ENCODE data around the gene NETO1.

NETO1 gene

DNA sequence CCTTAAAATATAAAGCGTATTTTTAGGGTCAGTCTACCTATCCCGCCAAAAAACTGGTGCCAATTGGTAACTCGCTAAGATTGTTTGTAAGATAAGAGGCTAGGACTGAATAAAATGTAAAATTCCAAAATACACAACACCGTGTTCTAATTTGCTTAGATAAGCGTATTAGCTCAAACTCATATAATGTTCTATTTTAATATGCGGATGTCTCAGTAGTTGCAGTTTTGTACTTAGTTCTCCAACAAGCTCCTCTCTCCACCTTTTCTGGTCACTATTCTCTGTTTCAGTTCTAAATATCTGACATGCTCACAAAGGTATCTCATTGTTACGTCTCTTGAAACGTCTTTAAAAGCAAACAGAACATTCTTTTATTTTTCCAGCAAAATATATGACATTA is 24.0 kb downstream of the NETO1 start:
- Histone ChIP-seq H3K36me3 (replicated peaks; ENCODE audit: low read depth, low read length) (no peaks in the 10 kb centered on the region), H3K27ac (ENCODE audit: low read length) (no peak overlapping the region), H3K4me3 (ENCODE audit: low read length) (no peak overlapping the region), H4K20me1 (ENCODE audit: insufficient read depth, low read length) (no peaks in the 10 kb centered on the region), H2AFZ (ENCODE audit: low read depth, low read length) (no peak overlapping the region), H3K79me2 (ENCODE audit: low read length) (no peaks in the 10 kb centered on the region), H3K27me3 (ENCODE audit: low read depth, low read length) (no peaks in the 10 kb centered on the region), H3K4me2 (ENCODE audit: low read length) (no peak overlapping the region), H3K4me1 (ENCODE audit: low read length) (no peaks in the 10 kb centered on the region), H3K9ac (ENCODE audit: low read length) (no peak overlapping the region), H3K9me3 (ENCODE audit: insufficient read depth, low read length) (no peaks in the 10 kb centered on the region)
- no peak for TF ChIP-seq EZH2phosphoT487 (IDR thresholded peaks at IDR 0.05; ENCODE audit: low read depth)

DNA sequence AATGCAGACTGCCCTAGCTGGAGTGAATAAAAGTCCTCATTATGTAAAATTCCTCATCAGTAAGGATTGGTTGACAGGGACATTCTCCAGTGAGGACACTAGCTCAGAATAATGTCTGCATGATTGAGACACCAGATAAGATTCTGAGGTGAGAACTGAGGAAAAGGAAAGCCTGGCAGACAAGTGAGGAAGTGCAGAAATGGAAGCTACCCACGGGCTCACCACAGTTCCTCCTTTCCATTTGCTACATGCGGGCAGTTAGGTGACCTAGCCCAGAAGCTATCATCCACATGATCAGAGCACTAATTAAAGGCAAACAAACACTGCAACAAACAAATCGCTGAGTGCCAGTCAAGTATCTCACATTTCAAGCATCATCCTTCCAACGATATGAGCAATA is 27.7 kb downstream of the NETO1 start:
- Histone ChIP-seq H3K9me3 (ENCODE audit: insufficient read depth, low read length) (no peaks in the 10 kb centered on the region), H3K9ac (ENCODE audit: low read length) (no peak overlapping the region), H3K36me3 (replicated peaks; ENCODE audit: low read depth, low read length) (no peaks in the 10 kb centered on the region), H3K27ac (ENCODE audit: low read length) (no peak overlapping the region), H3K79me2 (ENCODE audit: low read length) (no peaks in the 10 kb centered on the region), H2AFZ (ENCODE audit: low read depth, low read length) (no peak overlapping the region), H4K20me1 (ENCODE audit: insufficient read depth, low read length) (no peaks in the 10 kb centered on the region), H3K27me3 (ENCODE audit: low read depth, low read length) (no peaks in the 10 kb centered on the region), H3K4me3 (ENCODE audit: low read length) (no peak overlapping the region), H3K4me2 (ENCODE audit: low read length) (no peak overlapping the region), H3K4me1 (ENCODE audit: low read length) (no peaks in the 10 kb centered on the region)
- TF ChIP-seq CTCF (IDR thresholded peaks at IDR 0.05; ENCODE audit: low read depth, low read length) (no peak), EZH2phosphoT487 (IDR thresholded peaks at IDR 0.05; ENCODE audit: low read depth) (no peak)

- Histone ChIP-seq H3K27ac (ENCODE audit: low read length) (no peak overlapping the region), H2AFZ (ENCODE audit: low read depth, low read length) (no peak overlapping the region), H3K9me3 (ENCODE audit: insufficient read depth, low read length) (no peaks in the 10 kb centered on the region), H3K9ac (ENCODE audit: low read length) (no peak overlapping the region), H3K36me3 (replicated peaks; ENCODE audit: low read depth, low read length) (no peaks in the 10 kb centered on the region), H4K20me1 (ENCODE audit: insufficient read depth, low read length) (no peaks in the 10 kb centered on the region), H3K4me1 (ENCODE audit: low read length) (no peaks in the 10 kb centered on the region), H3K27me3 (ENCODE audit: low read depth, low read length) (no peaks in the 10 kb centered on the region), H3K4me3 (ENCODE audit: low read length) (no peak overlapping the region), H3K4me2 (ENCODE audit: low read length) (no peak overlapping the region), H3K79me2 (ENCODE audit: low read length) (no peaks in the 10 kb centered on the region)
- TF ChIP-seq EZH2phosphoT487 (IDR thresholded peaks at IDR 0.05; ENCODE audit: low read depth) = no peak
- TF ChIP-seq CTCF (IDR thresholded peaks at IDR 0.05; ENCODE audit: low read depth, low read length) = no peak
Observed at GRCh38 chr18:72834731-72835130, 33.1 kb downstream of the NETO1 start.

- Histone ChIP-seq H3K79me2 (ENCODE audit: low read length) (no peaks in the 10 kb centered on the region), H3K9me3 (ENCODE audit: insufficient read depth, low read length) (no peaks in the 10 kb centered on the region), H2AFZ (ENCODE audit: low read depth, low read length) (no peak overlapping the region), H3K4me1 (ENCODE audit: low read length) (no peaks in the 10 kb centered on the region), H3K27me3 (ENCODE audit: low read depth, low read length) (no peaks in the 10 kb centered on the region), H3K9ac (ENCODE audit: low read length) (no peak overlapping the region), H3K4me2 (ENCODE audit: low read length) (no peak overlapping the region), H4K20me1 (ENCODE audit: insufficient read depth, low read length) (no peaks in the 10 kb centered on the region), H3K27ac (ENCODE audit: low read length) (no peak overlapping the region), H3K4me3 (ENCODE audit: low read length) (no peak overlapping the region), H3K36me3 (replicated peaks; ENCODE audit: low read depth, low read length) (no peaks in the 10 kb centered on the region)
- TF ChIP-seq EZH2phosphoT487 (IDR thresholded peaks at IDR 0.05; ENCODE audit: low read depth) (no peak), CTCF (IDR thresholded peaks at IDR 0.05; ENCODE audit: low read depth, low read length) (no peak)
Observed at GRCh38 chr18:72833471-72833870, 34.3 kb downstream of the NETO1 start.

GRCh38 chr18:72830109-72830508 is 37.7 kb downstream of the NETO1 start:
- H3K4me2 ChIP-seq (ENCODE audit: low read length) = no peak overlapping the region
- no peak overlapping the region for H2AFZ ChIP-seq (ENCODE audit: low read depth, low read length)

More at GRCh38 chr18:72830109-72830508, 37.7 kb downstream of the NETO1 start:
- Histone ChIP-seq H3K4me3 (ENCODE audit: low read length) (no peak overlapping the region), H3K27me3 (ENCODE audit: low read depth, low read length) (no peaks in the 10 kb centered on the region), H3K9me3 (ENCODE audit: insufficient read depth, low read length) (no peaks in the 10 kb centered on the region), H3K4me1 (ENCODE audit: low read length) (no peaks in the 10 kb centered on the region), H3K36me3 (replicated peaks; ENCODE audit: low read depth, low read length) (no peaks in the 10 kb centered on the region), H3K79me2 (ENCODE audit: low read length) (no peaks in the 10 kb centered on the region), H4K20me1 (ENCODE audit: insufficient read depth, low read length) (no peaks in the 10 kb centered on the region), H3K9ac (ENCODE audit: low read length) (no peak overlapping the region), H3K27ac (ENCODE audit: low read length) (no peak overlapping the region)
- no peak for TF ChIP-seq EZH2phosphoT487 (IDR thresholded peaks at IDR 0.05; ENCODE audit: low read depth)
- TF ChIP-seq CTCF (IDR thresholded peaks at IDR 0.05; ENCODE audit: low read depth, low read length) = no peak

Data from OCI-LY3 (cell line).